ENCODE measurements around the gene SLC25A39.
"Not testable (repeated sequence)": the region's sequence is repeated elsewhere in the genome, so short reads cannot be mapped to it uniquely, and the experiment has no call there.

DNA sequence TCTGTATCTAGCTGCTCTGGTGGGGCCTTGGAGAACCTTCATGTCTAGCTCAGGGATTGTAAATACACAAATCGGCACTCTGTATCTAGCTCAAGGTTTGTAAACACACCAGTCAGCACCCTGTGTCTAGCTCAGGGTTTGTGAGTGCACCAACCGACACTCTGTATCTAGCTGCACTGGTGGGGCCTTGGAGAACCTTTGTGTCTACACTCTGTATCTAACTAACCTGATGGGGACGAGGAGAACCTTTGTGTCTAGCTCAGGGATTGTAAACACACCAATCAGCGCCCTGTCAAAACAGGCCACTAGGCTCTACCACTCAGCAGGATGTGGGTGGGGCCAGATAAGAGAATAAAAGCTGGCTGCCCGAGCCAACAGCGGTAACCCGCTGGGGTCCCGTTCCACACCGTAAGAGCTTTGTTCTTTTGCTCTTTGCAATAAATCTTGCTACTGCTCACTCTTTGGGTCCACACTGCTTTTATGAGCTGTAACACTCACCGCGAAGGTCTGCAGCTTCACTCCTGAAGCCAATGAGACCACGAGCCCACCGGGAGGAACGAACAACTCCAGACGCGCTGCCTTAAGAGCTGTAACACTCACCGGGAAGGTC is 44.9 kb upstream of the SLC25A39 start:
- not testable (repeated sequence) for TF ChIP-seq POLR2A, EP300 (IDR thresholded peaks at IDR 0.05)
- TF ChIP-seq, protein P1, sequence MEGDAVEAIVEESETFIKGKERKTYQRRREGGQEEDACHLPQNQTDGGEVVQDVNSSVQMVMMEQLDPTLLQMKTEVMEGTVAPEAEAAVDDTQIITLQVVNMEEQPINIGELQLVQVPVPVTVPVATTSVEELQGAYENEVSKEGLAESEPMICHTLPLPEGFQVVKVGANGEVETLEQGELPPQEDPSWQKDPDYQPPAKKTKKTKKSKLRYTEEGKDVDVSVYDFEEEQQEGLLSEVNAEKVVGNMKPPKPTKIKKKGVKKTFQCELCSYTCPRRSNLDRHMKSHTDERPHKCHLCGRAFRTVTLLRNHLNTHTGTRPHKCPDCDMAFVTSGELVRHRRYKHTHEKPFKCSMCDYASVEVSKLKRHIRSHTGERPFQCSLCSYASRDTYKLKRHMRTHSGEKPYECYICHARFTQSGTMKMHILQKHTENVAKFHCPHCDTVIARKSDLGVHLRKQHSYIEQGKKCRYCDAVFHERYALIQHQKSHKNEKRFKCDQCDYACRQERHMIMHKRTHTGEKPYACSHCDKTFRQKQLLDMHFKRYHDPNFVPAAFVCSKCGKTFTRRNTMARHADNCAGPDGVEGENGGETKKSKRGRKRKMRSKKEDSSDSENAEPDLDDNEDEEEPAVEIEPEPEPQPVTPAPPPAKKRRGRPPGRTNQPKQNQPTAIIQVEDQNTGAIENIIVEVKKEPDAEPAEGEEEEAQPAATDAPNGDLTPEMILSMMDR (IDR thresholded peaks at IDR 0.05) = not testable (repeated sequence)
